ENCODE measurements around the gene PPM1N. TPM values are rescaled to one million over a fixed set of nuclear protein-coding genes. Genes with fewer than 3 reads are reported as not detected.

The PPM1N gene
- total RNA-seq, 2 experiments from 2014 or later = 3.7 to 4.2 TPM

DNA sequence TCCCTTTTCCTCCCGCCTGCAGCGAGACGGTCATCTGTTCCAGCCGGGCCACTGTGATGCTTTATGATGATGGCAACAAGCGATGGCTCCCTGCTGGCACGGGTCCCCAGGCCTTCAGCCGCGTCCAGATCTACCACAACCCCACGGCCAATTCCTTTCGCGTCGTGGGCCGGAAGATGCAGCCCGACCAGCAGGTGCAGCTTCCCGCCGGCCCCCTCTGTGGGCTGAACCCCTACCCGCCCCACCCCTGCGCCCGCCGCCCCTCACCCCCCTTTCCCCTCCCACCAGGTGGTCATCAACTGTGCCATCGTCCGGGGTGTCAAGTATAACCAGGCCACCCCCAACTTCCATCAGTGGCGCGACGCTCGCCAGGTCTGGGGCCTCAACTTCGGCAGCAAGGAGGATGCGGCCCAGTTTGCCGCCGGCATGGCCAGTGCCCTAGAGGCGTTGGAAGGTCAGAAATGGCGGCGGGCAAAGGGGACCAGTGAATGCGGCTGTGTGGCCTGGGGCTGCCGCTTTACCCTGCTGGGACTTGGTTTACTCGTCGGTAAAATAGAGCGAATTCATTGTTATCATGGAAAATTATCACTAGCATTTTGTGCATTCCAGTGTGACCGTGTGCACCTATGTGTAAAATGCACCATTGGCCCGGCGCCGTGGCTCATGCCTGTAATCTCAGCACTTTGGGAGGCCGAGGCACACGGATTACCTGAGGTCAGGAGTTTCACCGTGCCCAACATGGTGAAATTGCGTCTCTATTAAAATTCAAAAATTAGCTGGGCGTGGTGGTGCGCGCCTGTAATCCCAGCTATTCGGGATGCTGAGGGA is 19.6 kb downstream of the PPM1N start:
- no peak for ATAC-seq
- peaks cover 34% of the 10 kb centered on the region for H3K4me1 Mint-ChIP-seq (ENCODE audit: low read depth)
- no peaks in the 10 kb centered on the region for H3K9me3 Mint-ChIP-seq
- POLR2A ChIA-PET = no interaction called here
- no peak for DNase-seq
- H3K4me3 Mint-ChIP-seq = no peak overlapping the region
- intact Hi-C loops (cut with micrococcal nuclease) = no loop called here
- no peaks in the 10 kb centered on the region for H3K27me3 Mint-ChIP-seq
- peaks cover 35% of the 10 kb centered on the region for H3K36me3 Mint-ChIP-seq (ENCODE audit: low read depth)
- peak overlapping the region; percentile 20 for H3K27ac Mint-ChIP-seq
- CTCF ChIA-PET = interaction anchor here (1.1 kb wide), 1 partner anchor 40 kb away, joined by 3 read pairs; no protein-coding TSS in a partner anchor
- TF ChIP-seq, protein P1, sequence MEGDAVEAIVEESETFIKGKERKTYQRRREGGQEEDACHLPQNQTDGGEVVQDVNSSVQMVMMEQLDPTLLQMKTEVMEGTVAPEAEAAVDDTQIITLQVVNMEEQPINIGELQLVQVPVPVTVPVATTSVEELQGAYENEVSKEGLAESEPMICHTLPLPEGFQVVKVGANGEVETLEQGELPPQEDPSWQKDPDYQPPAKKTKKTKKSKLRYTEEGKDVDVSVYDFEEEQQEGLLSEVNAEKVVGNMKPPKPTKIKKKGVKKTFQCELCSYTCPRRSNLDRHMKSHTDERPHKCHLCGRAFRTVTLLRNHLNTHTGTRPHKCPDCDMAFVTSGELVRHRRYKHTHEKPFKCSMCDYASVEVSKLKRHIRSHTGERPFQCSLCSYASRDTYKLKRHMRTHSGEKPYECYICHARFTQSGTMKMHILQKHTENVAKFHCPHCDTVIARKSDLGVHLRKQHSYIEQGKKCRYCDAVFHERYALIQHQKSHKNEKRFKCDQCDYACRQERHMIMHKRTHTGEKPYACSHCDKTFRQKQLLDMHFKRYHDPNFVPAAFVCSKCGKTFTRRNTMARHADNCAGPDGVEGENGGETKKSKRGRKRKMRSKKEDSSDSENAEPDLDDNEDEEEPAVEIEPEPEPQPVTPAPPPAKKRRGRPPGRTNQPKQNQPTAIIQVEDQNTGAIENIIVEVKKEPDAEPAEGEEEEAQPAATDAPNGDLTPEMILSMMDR (IDR thresholded peaks at IDR 0.05) = no peak

DNA sequence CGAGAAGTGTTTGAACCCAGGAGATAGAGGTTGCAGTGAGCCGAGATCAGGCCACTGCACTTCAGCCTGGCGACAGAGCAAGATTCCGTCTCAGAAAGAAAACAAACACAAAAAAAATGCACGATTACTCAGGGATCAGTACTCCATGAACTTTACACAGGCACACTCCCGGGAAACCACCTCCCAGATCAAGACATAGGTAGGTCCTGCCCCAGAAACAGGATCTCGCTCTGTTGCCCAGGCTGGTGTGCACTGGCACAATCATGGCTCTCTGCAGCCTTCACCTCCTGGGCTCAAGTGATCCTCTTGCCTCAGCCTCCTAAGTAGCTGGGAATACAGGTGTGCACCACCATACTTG is 20.2 kb downstream of the PPM1N start:
- ChIA-PET CTCF (interaction anchor here (1.1 kb wide), 1 partner anchor 40 kb away, joined by 3 read pairs; no protein-coding TSS in a partner anchor), POLR2A (no interaction called here)
- TF ChIP-seq, protein P1 (IDR thresholded peaks at IDR 0.05) = no peak
- no peak for ATAC-seq
- H3K9me3 Mint-ChIP-seq = no peaks in the 10 kb centered on the region
- intact Hi-C loops (cut with micrococcal nuclease) = no loop called here
- no peak for DNase-seq
- no peaks in the 10 kb centered on the region for H3K27me3 Mint-ChIP-seq
- no peak overlapping the region for H3K4me3 Mint-ChIP-seq
- no peak overlapping the region for H3K27ac Mint-ChIP-seq
- peaks cover 36% of the 10 kb centered on the region for H3K36me3 Mint-ChIP-seq (ENCODE audit: low read depth)
- peaks cover 31% of the 10 kb centered on the region for H3K4me1 Mint-ChIP-seq (ENCODE audit: low read depth)

- no peaks in the 10 kb centered on the region for H3K27me3 Mint-ChIP-seq
- no peak overlapping the region for H3K4me3 Mint-ChIP-seq
- H3K36me3 Mint-ChIP-seq (ENCODE audit: low read depth) = peaks cover 45% of the 10 kb centered on the region
- intact Hi-C loops (cut with micrococcal nuclease) = loop anchor here (10.0 kb wide), 1 partner anchor 53 kb away; no protein-coding TSS in a partner anchor
- H3K4me1 Mint-ChIP-seq (ENCODE audit: low read depth) = peaks cover 11% of the 10 kb centered on the region
- ATAC-seq (no peak), DNase-seq (no peak)
- H3K27ac Mint-ChIP-seq = no peak overlapping the region
- no peaks in the 10 kb centered on the region for H3K9me3 Mint-ChIP-seq
- POLR2A ChIA-PET = no interaction called here
- CTCF ChIA-PET = interaction anchor here (1.0 to 1.5 kb wide), 3 partner anchors 12 to 120 kb away, joined by 3 to 4 read pairs (median 3); no protein-coding TSS in a partner anchor
- TF ChIP-seq, protein P1 (IDR thresholded peaks at IDR 0.05) = no peak
These were observed 24.0 kb downstream of the PPM1N start for GRCh38 chr19:45522010-45522941.

DNA sequence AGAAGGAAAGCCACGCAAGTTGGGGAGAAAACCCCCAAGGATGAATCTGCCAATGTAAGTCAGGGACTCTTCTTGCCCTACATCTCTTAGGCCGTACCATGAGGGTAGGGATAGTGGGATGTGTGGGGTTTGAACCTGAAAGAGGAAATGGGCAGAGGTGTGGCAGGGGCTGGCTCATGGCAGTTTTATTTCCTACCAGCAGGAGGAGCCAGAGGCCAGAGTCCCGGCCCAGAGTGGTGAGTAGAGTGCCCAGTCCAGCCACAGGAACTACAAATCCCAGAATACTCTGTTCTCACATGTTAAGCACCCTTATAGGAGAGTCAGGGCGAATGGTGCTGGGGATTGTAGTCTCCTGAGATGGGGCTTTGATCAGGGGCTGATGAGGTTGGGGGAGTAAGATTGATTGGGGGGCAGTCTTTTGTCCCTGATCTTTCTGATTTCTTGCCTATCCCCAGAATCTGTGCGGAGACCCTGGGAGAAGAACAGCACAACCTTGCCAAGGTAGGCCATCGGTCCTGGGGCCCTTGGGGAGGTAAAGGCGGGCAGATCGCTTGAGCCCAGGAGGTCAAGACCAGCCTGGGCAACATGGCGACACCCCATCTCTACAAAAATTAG is 25.5 kb downstream of the PPM1N start:
- intact Hi-C loops (cut with micrococcal nuclease) = loop anchor here (10.0 kb wide), 1 partner anchor 51 kb away; no protein-coding TSS in a partner anchor
- no peaks in the 10 kb centered on the region for H3K27me3 Mint-ChIP-seq
- no peak overlapping the region for H3K4me3 Mint-ChIP-seq
- ChIA-PET CTCF (interaction anchor here (1.1 to 1.4 kb wide), 2 partner anchors 14 to 18 kb away, joined by 4 to 5 read pairs; no protein-coding TSS in a partner anchor), POLR2A (interaction anchor here (1.2 kb wide), 2 partner anchors 9 to 118 kb away, joined by 4 read pairs; no protein-coding TSS in a partner anchor)
- H3K4me1 Mint-ChIP-seq (ENCODE audit: low read depth) = peaks cover 14% of the 10 kb centered on the region
- H3K9me3 Mint-ChIP-seq = no peaks in the 10 kb centered on the region
- TF ChIP-seq, protein P1 (IDR thresholded peaks at IDR 0.05) = peak; percentile 79
- peak; percentile 98 for ATAC-seq
- peak; percentile 82 for DNase-seq
- H3K36me3 Mint-ChIP-seq (ENCODE audit: low read depth) = peaks cover 41% of the 10 kb centered on the region
- peak overlapping the region; percentile 58 for H3K27ac Mint-ChIP-seq
